HG03521 (cell line): ENCODE results near the gene PIK3R5.
"Not testable (repeated sequence)": the region's sequence is repeated elsewhere in the genome, so short reads cannot be mapped to it uniquely, and the experiment has no call there.

Experiments
- ATAC-seq: cut with Tn5 transposase; IDR thresholded peaks from one replicate; pipeline ENCODE4 v1.9.1; 2021; ENCODE audit warnings: mild to moderate bottlenecking, moderate library complexity; ENCODE audit not compliant: unreplicated experiment

PIK3R5 gene

DNA sequence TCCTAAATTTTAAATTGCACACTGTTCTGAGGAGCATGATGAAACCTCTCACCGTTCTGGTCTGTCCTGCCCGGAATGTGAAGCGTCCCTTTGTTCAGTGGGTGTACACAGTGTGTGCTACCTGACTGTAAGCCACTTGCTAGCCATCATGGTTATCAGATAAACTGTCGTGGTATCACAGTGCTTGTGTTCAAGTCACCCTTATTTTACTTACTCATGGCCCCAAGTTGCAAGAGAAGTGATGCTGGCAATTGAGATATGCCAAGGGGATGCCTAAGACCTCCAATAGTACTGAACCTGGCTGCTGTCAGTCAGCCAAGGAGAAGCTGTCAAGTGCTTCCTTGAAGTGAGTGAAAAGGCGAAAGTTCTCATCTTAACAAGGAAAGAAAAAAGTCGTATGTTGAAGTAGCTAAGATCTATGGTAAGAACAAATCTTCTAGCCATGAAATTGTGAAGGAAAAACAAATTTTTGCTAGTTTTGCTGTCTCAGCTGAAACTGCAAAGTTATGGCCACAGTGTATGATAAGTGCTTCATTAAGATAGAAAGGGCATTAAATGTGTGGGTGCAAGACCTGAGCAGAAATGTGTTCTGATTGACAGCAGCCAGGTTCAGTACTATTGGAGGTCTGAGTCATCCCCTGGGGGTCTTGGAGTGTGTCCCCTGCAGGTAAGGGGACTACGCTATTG lies 103.9 kb downstream of the PIK3R5 start:
- ATAC-seq: no peak

DNA sequence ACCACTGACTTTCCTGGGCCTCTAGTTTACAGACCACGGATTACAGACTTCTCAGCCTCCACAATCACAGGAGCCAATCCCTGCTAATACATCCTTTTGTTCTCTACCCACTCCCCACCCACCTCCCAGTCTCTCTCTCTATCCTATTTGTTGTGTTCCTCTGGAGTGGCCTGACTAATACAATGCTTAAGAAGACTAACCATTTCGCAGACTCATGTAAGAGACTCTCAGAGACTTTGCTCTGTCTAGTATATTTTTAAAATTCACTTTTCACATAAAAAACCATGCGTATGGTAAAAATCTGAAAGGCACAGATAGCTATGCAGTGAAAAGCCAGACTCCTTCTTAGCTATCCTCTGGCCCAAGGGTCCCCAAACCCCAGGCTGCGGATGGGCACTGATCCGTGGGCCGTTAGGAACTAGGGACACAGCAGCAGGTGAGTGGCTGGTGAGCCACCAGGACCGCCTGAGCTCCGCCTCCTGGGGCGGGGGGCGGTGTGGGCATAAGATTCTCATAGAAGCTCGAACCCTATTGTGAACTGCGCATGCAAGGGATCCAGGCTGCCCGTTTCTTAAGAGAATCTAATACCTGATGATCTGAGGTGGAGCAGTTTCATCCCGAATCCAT lies 105.6 kb downstream of the PIK3R5 start:
- ATAC-seq: no peak

- no peak for ATAC-seq
These were observed 106.3 kb downstream of the PIK3R5 start for GRCh38 chr17:8859027-8859803.

DNA sequence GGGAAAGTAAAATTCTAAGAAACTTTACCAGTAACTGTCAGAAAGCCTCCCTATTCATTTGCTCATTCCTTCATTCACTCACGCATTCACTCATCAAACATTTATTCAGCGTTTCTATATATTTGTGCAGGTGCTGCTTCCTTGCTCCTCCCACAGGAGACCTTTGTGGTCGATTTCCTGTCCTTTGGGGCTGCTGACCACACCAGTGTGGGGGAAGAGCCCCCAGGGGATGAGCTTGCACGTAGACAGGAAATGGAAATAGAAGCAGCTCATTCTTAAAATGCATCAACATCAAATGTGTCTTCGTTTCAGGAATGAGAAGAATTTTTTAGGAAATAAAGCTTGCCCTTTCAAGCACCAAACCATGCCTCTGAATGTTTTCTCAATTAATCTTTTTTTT lies 107.6 kb downstream of the PIK3R5 start:
- peak; percentile 43 for ATAC-seq

- ATAC-seq: no peak
These were observed 108.5 kb downstream of the PIK3R5 start for GRCh38 chr17:8856869-8857575.

DNA sequence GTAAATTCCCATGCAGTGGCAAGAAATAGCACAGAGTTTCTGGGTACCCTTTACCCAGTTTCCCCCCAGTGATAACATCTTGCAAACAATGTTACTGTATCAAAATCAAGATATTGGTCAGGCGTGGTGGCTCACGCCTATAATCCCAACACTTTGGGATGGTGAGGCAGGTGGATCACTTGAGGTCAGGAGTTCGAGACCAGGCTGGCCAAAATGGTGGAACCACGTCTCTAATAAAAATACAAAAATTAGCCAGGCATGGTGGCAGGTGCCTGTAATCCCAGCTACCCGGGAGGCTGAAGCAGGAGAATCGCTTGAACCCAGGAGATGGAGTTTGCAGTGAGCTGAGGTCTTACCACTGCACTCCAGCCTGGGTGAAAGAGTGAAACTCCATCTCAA lies 109.3 kb downstream of the PIK3R5 start:
- ATAC-seq: not testable (repeated sequence)

DNA sequence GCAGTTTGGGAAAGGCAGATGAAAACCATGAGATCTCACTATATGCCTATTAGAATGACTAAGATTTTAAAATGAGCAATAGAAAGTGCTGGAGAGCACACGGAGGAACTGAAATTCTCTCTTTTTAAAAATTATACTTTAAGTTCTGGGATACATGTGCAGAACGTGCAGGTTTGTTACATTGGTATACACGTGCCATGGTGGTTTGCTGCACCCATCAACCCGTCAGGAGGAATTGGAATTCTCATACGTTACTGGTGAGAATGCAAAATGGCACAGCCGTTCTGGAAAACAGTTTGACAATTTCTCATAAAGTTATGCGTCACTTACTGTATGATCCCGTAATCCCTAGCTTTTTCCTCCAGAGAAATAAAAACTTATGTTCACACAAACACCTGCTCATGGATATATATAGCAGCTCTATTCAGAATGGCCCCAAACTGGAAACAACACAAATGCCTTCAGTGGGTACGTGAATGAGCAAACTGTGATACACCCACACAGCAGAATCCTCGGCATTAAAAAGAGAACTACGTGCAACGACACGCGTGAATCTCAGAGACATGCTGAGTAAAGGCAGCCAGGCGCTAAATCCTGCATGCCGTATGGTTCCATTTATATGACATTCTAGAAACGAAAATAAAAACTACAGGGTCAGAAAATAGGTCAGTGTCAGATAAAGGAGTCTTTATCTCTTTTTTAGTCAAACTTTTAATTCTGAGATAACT lies 109.9 kb downstream of the PIK3R5 start:
- ATAC-seq: no peak

GRCh38 chr17:8851600-8851999 lies 113.9 kb downstream of the PIK3R5 start:
- ATAC-seq: no peak

DNA sequence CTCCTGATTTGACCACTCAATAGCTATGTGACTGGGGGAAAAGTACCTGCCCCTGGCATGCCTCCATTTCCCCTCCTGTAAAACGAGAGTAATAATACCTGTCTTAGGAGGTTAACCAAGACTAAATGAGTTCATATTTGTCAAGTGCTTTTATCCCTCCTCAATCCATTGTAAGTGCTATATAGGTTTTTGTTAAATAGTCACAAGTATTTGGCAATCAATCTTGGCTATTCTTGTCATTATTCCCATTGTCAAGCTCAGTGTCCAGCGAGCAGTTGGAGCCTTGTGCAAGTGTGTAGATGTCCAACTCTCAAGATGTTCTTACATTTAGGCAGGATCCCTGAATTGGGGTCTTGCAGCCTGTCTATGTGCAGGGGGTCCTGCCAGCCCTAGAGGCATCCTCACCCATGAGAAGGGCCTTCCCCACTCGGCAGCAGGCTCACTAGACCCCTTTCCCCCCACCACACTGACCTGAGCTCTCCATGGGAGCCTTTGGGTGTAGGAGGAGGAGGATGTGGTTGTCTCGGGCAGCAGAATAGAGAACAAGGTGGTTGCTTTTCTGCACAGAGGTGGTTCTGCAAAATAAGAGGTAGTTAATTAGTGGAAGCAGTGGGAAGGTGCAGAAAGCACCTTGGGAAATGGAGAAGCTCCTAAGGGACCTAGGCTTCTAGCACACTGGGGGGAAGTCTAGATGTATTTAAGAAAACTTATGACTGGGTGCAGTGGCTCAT lies 116.0 kb downstream of the PIK3R5 start:
- ATAC-seq: no peak

DNA sequence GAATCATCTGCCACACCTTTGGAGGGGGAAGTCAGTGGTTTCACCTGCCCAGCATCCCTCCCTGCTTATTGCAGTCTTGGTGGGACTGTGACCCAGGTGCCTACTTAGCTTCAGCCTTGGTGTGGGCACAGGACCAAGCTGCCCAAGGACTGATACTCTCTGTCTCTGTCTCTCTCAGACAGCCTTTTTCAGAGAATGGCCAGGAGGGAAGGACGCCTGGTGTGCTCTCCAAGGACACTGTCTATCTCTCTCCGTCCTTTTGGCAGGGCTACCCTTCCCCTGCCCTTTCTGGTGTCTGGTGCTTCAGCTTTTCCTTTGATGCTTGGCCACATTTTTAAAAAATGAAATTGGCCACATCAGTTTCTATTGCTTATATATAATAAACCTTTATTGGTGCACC lies 117.6 kb downstream of the PIK3R5 start:
- no peak for ATAC-seq

DNA sequence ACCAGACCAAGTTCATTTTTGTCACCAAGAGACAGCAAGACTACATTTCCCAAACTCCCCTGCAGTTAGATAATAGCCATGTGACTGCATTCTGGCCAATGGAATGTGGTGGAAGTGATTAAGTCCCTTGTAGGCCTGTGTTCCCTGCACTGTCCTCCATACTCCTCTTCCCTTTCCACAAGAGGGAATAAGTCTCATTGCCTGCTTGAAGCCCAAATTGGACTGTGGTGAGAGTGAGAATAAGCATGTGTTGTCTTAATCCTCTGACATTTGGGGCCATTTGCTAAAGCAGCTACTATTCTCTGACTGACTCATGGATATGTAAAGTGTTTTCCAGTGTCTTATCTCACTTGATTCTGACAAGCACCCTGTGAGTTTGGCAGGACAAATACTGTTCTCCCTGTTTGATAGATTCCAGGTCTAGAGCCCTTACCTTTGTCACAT lies 118.7 kb downstream of the PIK3R5 start:
- no peak for ATAC-seq

- no peak for ATAC-seq
These were observed 121.0 kb downstream of the PIK3R5 start for GRCh38 chr17:8844229-8845218.

- no peak for ATAC-seq
These were observed 122.2 kb downstream of the PIK3R5 start for GRCh38 chr17:8843344-8843743.

DNA sequence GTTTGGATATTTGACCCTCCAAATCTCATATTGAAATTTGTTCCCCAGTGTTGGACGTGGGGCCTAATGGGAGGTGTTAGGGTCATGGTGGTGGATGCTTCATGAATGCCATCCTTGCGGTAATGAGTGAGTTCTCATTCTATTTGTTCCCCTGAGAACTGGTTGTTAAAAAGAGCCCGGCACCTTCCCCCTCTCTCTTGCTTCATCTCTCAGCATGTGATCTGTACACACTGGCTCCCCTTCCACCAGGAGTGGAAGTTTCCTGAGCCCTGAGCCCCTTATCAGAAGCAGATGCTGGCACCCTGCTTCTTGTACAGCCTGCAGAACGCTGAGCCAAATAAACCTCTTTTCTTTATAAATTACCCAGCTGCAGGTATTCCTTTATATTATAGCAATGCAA lies 123.7 kb downstream of the PIK3R5 start:
- no peak for ATAC-seq

- no peak for ATAC-seq
These were observed 126.0 kb downstream of the PIK3R5 start for GRCh38 chr17:8839410-8839935.

DNA sequence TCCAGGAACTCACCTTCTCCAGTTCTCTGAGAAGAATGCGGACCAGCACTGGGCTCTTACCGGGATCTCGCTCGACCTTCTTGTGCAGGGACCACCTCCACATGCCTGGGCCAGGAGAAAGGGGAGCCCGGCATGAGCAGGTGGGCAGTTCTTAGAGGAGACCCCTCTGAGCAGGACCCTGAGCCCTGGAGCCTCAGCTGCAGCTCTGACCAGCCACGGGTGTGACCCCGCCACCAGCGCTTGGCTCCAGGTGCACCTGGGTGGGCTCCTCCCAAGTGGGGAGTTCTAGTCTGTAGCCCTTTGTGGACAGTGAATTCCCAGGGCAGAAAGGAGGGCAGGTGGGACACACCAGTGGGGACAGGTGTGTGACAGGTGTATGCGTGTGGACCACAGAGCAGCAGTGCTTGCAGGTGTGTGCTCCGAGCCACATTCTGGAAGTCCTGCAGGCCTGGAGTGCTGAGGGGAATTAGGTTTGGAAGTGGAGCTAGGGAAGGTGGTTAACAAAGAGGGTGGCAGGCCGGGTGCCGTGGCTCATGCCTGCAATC lies 126.9 kb downstream of the PIK3R5 start:
- ATAC-seq: no peak

GRCh38 chr17:8837563-8838075 lies 127.9 kb downstream of the PIK3R5 start:
- no peak for ATAC-seq
